HEK293 (cell line): Measurements from ENCODE around the gene SOX12.

Experiments used
- ELK4 ChIP-seq: IDR thresholded peaks from 2 replicates; pipeline ENCODE4 v1.6.1; 2011; ENCODE audit warnings: mild to moderate bottlenecking, low read depth, low read length, borderline replicate concordance
- FEZF1 ChIP-seq: fragments of 450-650 bp; formaldehyde crosslinking; IDR thresholded peaks from 2 replicates; pipeline ENCODE4 v1.5.1; 2016; ENCODE audit warnings: missing biosample characterization, missing genetic modification characterization
- GLI4 ChIP-seq: fragments of 450-650 bp; formaldehyde crosslinking; IDR thresholded peaks from 2 replicates; pipeline ENCODE4 v1.5.1; 2016; ENCODE audit warnings: missing biosample characterization, missing genetic modification characterization
- HOXD13 ChIP-seq: sonication (generic); formaldehyde crosslinking; IDR thresholded peaks from 2 replicates; pipeline ENCODE4 v1.8.0; 2022; ENCODE audit warnings: missing genetic modification reagents, borderline replicate concordance
- KLF10 ChIP-seq: fragments of 450-650 bp; IDR thresholded peaks from 2 replicates; pipeline ENCODE4 v1.5.1; 2018; ENCODE audit warnings: missing biosample characterization, mild to moderate bottlenecking, missing genetic modification characterization
- OSR2 ChIP-seq: fragments of 450-650 bp; formaldehyde crosslinking; IDR thresholded peaks from 2 replicates; pipeline ENCODE4 v1.5.1; 2016; ENCODE audit warnings: missing biosample characterization, missing genetic modification characterization
- PBX3 ChIP-seq: sonication (generic); formaldehyde crosslinking; IDR thresholded peaks from 2 replicates; pipeline ENCODE4 v1.8.1; 2022; ENCODE audit warnings: mild to moderate bottlenecking, moderate library complexity, missing genetic modification reagents
- RBAK ChIP-seq: fragments of 450-650 bp; formaldehyde crosslinking; IDR thresholded peaks from 2 replicates; pipeline ENCODE4 v1.5.1; 2016; ENCODE audit warnings: missing biosample characterization, missing genetic modification characterization
- SCRT1 ChIP-seq: fragments of 450-650 bp; formaldehyde crosslinking; IDR thresholded peaks from 2 replicates; pipeline ENCODE4 v1.5.1; 2016; ENCODE audit warnings: missing biosample characterization, missing genetic modification characterization, borderline replicate concordance
- SCRT2 ChIP-seq: fragments of 450-650 bp; formaldehyde crosslinking; IDR thresholded peaks from 2 replicates; pipeline ENCODE4 v1.5.1; 2016; ENCODE audit warnings: missing biosample characterization, missing genetic modification characterization
- WT1 ChIP-seq: fragments of 450-650 bp; formaldehyde crosslinking; IDR thresholded peaks from 2 replicates; pipeline ENCODE4 v1.5.1; 2016; ENCODE audit warnings: missing biosample characterization, missing genetic modification characterization
- ZBTB1 ChIP-seq: fragments of 450-650 bp; formaldehyde crosslinking; IDR thresholded peaks from 2 replicates; pipeline ENCODE4 v1.5.1; 2016; ENCODE audit warnings: missing biosample characterization, missing genetic modification characterization
- ZBTB17 ChIP-seq: fragments of 450-650 bp; formaldehyde crosslinking; IDR thresholded peaks from 2 replicates; pipeline ENCODE4 v1.5.1; 2016; ENCODE audit warnings: missing biosample characterization, missing genetic modification characterization
- ZBTB7A ChIP-seq: fragments of 450-650 bp; formaldehyde crosslinking; IDR thresholded peaks from 2 replicates; pipeline ENCODE4 v1.5.1; 2016; ENCODE audit warnings: low read depth, missing biosample characterization, missing genetic modification characterization
- ZFP3 ChIP-seq: fragments of 450-650 bp; formaldehyde crosslinking; IDR thresholded peaks from 2 replicates; pipeline ENCODE4 v1.5.1; 2016; ENCODE audit warnings: low read depth, missing biosample characterization, missing genetic modification characterization
- ZNF133 ChIP-seq: fragments of 450-650 bp; formaldehyde crosslinking; IDR thresholded peaks from 2 replicates; pipeline ENCODE4 v1.5.1; 2016; ENCODE audit warnings: missing biosample characterization, missing genetic modification characterization
- ZNF155 ChIP-seq: fragments of 450-650 bp; formaldehyde crosslinking; IDR thresholded peaks from 2 replicates; pipeline ENCODE4 v1.5.1; 2016; ENCODE audit warnings: missing biosample characterization, missing genetic modification characterization
- ZNF174 ChIP-seq: fragments of 450-650 bp; formaldehyde crosslinking; IDR thresholded peaks from 2 replicates; pipeline ENCODE4 v1.5.0; 2017; ENCODE audit warnings: missing biosample characterization, mild to moderate bottlenecking, missing genetic modification characterization
- ZNF175 ChIP-seq: fragments of 450-650 bp; formaldehyde crosslinking; IDR thresholded peaks from 2 replicates; pipeline ENCODE4 v1.5.1; 2016; ENCODE audit warnings: missing biosample characterization, missing genetic modification characterization
- ZNF26 ChIP-seq: fragments of 450-650 bp; formaldehyde crosslinking; IDR thresholded peaks from 2 replicates; pipeline ENCODE4 v1.5.1; 2016; ENCODE audit warnings: missing biosample characterization, missing genetic modification characterization
- ZNF280D ChIP-seq: fragments of 450-650 bp; formaldehyde crosslinking; IDR thresholded peaks from 2 replicates; pipeline ENCODE4 v1.5.1; 2016; ENCODE audit warnings: missing biosample characterization, missing genetic modification characterization
- ZNF324 ChIP-seq: fragments of 450-650 bp; formaldehyde crosslinking; IDR thresholded peaks from 2 replicates; pipeline ENCODE4 v1.5.1; 2016; ENCODE audit warnings: missing biosample characterization, missing genetic modification characterization
- ZNF366 ChIP-seq: fragments of 450-650 bp; formaldehyde crosslinking; conservative IDR thresholded peaks from 2 replicates; pipeline ENCODE4 v1.5.1; 2016; ENCODE audit warnings: missing biosample characterization, missing genetic modification characterization
- ZNF37A ChIP-seq: fragments of 450-650 bp; IDR thresholded peaks from 2 replicates; pipeline ENCODE4 v1.5.1; 2018; ENCODE audit warnings: missing biosample characterization, missing genetic modification characterization
- ZNF501 ChIP-seq: fragments of 450-650 bp; formaldehyde crosslinking; IDR thresholded peaks from 2 replicates; pipeline ENCODE4 v1.5.1; 2016; ENCODE audit warnings: missing biosample characterization, missing genetic modification characterization
- ZNF514 ChIP-seq: fragments of 450-650 bp; formaldehyde crosslinking; IDR thresholded peaks from 2 replicates; pipeline ENCODE4 v1.5.1; 2016; ENCODE audit warnings: missing biosample characterization, missing genetic modification characterization
- ZNF560 ChIP-seq: fragments of 450-650 bp; formaldehyde crosslinking; IDR thresholded peaks from 2 replicates; pipeline ENCODE4 v1.5.1; 2017; ENCODE audit warnings: missing biosample characterization, missing genetic modification characterization, borderline replicate concordance
- ZNF610 ChIP-seq: fragments of 450-650 bp; formaldehyde crosslinking; IDR thresholded peaks from 2 replicates; pipeline ENCODE4 v1.5.1; 2016; ENCODE audit warnings: missing biosample characterization, missing genetic modification characterization, borderline replicate concordance
- ZNF670 ChIP-seq: fragments of 450-650 bp; formaldehyde crosslinking; IDR thresholded peaks from 2 replicates; pipeline ENCODE4 v1.5.1; 2016; ENCODE audit warnings: missing biosample characterization, missing genetic modification characterization, low read depth
- ZNF704 ChIP-seq: fragments of 450-650 bp; formaldehyde crosslinking; IDR thresholded peaks from 2 replicates; pipeline ENCODE4 v1.5.1; 2016; ENCODE audit warnings: missing biosample characterization, missing genetic modification characterization
- ZNF776 ChIP-seq: fragments of 450-650 bp; formaldehyde crosslinking; IDR thresholded peaks from 2 replicates; pipeline ENCODE4 v1.5.0; 2017; ENCODE audit warnings: missing biosample characterization, missing genetic modification characterization, borderline replicate concordance
- ZNF843 ChIP-seq: fragments of 450-650 bp; formaldehyde crosslinking; IDR thresholded peaks from 2 replicates; pipeline ENCODE4 v1.5.1; 2016; ENCODE audit warnings: missing biosample characterization, missing genetic modification characterization
- ZSCAN4 ChIP-seq: fragments of 450-650 bp; formaldehyde crosslinking; IDR thresholded peaks from 2 replicates; pipeline ENCODE4 v1.5.1; 2017; ENCODE audit warnings: missing biosample characterization, missing genetic modification characterization

Gene SOX12

GRCh38 chr20:373171-373890, 48.0 kb downstream of the SOX12 start (continued):
- TF ChIP-seq ZNF155 (tag by site-specific recombination) (no peak), PBX3 (CRISPR knock-in tag) (no peak), ZNF280D (tag by site-specific recombination) (no peak; the same call in 1 of the 2 replicates), ZNF776 (no peak), ZBTB7A (no peak), ZNF843 (tag by site-specific recombination) (no peak), ZNF514 (no peak), WT1 (tag by site-specific recombination) (peak; percentile 89), ZNF704 (tag by site-specific recombination) (no peak), ZNF175 (tag by site-specific recombination) (no peak), RBAK (no peak), ZNF560 (tag by site-specific recombination) (no peak), HOXD13 (CRISPR knock-in tag) (no peak), ZNF133 (no peak), ZNF37A (tag by site-specific recombination) (no peak), OSR2 (tag by site-specific recombination) (peak; percentile 43; the same call in 1 of the 2 replicates), ZNF174 (tag by site-specific recombination) (no peak), ZBTB17 (tag by site-specific recombination) (peak; percentile 74), SCRT1 (tag by site-specific recombination) (no peak), FEZF1 (tag by site-specific recombination) (no peak), ZNF610 (tag by site-specific recombination) (no peak), ZFP3 (tag by site-specific recombination) (no peak), ZNF501 (tag by site-specific recombination) (no peak), ZNF670 (no peak), ZNF366 (tag by site-specific recombination) (peak; percentile 92), ZSCAN4 (tag by site-specific recombination) (no peak), ELK4 (no peak), ZNF26 (tag by site-specific recombination) (no peak), KLF10 (tag by site-specific recombination) (no peak), ZNF324 (no peak), GLI4 (no peak), SCRT2 (tag by site-specific recombination) (no peak), ZBTB1 (tag by site-specific recombination) (no peak)
